ENCODE results near the gene TCF4.

- no peak for TF ChIP-seq CTCF (conservative IDR thresholded peaks at IDR 0.05; ENCODE audit: low read depth, low read length)
- no peak for TF ChIP-seq EZH2 (IDR thresholded peaks at IDR 0.05; ENCODE audit: low read length, unreplicated experiment)
- TF ChIP-seq EZH2phosphoT487 (IDR thresholded peaks at IDR 0.05; ENCODE audit: borderline replicate concordance, low read length): no peak
Observed at GRCh38 chr18:55587418-55588110, 428 bp downstream of the TCF4 start.
